Activated CD4-positive, CD25-positive, alpha-beta regulatory T cell treated with anti-CD3 and anti-CD28 coated beads, Interleukin-2, amount 50 U/mL, for 24 hours (primary cell): ENCODE results near the gene LIMS4.
A peak's percentile ranks its signal among the peaks of the same experiment; 100 is the strongest.
"Not testable (repeated sequence)": the region's sequence is repeated elsewhere in the genome, so short reads cannot be mapped to it uniquely, and the experiment has no call there.

Experiments
- ATAC-seq, 2 donors: fragments of 150-1000 bp; cut with Tn5 transposase; one replicate each; pipeline ENCODE4 v1.10.0; 2021; ENCODE audit warnings: mild to moderate bottlenecking in 1 of 2, moderate library complexity in 1 of 2

Gene LIMS4

GRCh38 chr2:110449127-110449947 is 23.3 kb downstream of the LIMS4 start:
- ATAC-seq, result not testable (repeated sequence)

GRCh38 chr2:110446644-110447043 is 26.0 kb downstream of the LIMS4 start:
- ATAC-seq, result not testable (repeated sequence)

GRCh38 chr2:110443305-110444005 is 29.2 kb downstream of the LIMS4 start:
- ATAC-seq, result not testable (repeated sequence)

- ATAC-seq, result not testable (repeated sequence)
Observed at GRCh38 chr2:110441905-110442304, 30.7 kb downstream of the LIMS4 start.

GRCh38 chr2:110434565-110434964 is 38.1 kb downstream of the LIMS4 start:
- not testable (repeated sequence) for ATAC-seq

- ATAC-seq, result not testable (repeated sequence)
Observed at GRCh38 chr2:110425725-110426124, 46.9 kb downstream of the LIMS4 start.

- ATAC-seq, result not testable (repeated sequence)
Observed at GRCh38 chr2:110424421-110424820, 48.2 kb downstream of the LIMS4 start.

- not testable (repeated sequence) for ATAC-seq
Observed at GRCh38 chr2:110423574-110423962, 49.0 kb downstream of the LIMS4 start.

- not testable (repeated sequence) for ATAC-seq
Observed at GRCh38 chr2:110422852-110423573, 49.6 kb downstream of the LIMS4 start.

GRCh38 chr2:110420641-110421354 is 51.8 kb downstream of the LIMS4 start:
- ATAC-seq, result not testable (repeated sequence)

- ATAC-seq, result not testable (repeated sequence)
Observed at GRCh38 chr2:110407142-110407541, 65.5 kb downstream of the LIMS4 start.

GRCh38 chr2:110404988-110405387 is 67.6 kb downstream of the LIMS4 start:
- ATAC-seq, result not testable (repeated sequence)

GRCh38 chr2:110404246-110404645 is 68.4 kb downstream of the LIMS4 start:
- not testable (repeated sequence) for ATAC-seq

- ATAC-seq, result peak in 1 of 2 donors; percentile 68
Observed at GRCh38 chr2:110401001-110401618, 71.5 kb downstream of the LIMS4 start.

GRCh38 chr2:110399378-110399777 is 73.2 kb downstream of the LIMS4 start:
- ATAC-seq, result not testable (repeated sequence)

GRCh38 chr2:110395990-110396389 is 76.6 kb downstream of the LIMS4 start:
- ATAC-seq, result not testable (repeated sequence)
